Measurements from ENCODE around the gene LACTBL1.

DNA sequence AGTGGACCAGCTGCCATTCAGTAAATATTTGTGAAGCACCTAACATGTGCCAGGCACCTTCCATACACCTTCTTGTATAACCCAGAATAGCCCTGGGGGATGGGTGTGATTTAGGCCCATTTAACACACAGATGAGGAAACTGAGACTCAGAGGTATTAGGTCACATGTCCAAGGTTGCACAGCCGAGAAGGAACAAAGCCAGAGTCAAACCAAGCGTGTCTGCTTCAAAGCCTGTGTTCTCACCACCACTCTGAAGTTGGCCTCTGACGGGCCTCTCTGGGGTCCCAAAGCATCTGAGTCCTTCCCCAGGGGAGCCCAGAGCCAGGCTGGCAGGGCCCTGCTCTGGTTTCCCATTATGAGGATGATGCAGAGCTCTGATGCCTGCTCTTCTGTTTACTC lies 65.1 kb downstream of the LACTBL1 start:
- TF ChIP-seq, protein P1, sequence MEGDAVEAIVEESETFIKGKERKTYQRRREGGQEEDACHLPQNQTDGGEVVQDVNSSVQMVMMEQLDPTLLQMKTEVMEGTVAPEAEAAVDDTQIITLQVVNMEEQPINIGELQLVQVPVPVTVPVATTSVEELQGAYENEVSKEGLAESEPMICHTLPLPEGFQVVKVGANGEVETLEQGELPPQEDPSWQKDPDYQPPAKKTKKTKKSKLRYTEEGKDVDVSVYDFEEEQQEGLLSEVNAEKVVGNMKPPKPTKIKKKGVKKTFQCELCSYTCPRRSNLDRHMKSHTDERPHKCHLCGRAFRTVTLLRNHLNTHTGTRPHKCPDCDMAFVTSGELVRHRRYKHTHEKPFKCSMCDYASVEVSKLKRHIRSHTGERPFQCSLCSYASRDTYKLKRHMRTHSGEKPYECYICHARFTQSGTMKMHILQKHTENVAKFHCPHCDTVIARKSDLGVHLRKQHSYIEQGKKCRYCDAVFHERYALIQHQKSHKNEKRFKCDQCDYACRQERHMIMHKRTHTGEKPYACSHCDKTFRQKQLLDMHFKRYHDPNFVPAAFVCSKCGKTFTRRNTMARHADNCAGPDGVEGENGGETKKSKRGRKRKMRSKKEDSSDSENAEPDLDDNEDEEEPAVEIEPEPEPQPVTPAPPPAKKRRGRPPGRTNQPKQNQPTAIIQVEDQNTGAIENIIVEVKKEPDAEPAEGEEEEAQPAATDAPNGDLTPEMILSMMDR (IDR thresholded peaks at IDR 0.05; ENCODE audit: low read depth, low read length): no peak
- TF ChIP-seq, protein P2, sequence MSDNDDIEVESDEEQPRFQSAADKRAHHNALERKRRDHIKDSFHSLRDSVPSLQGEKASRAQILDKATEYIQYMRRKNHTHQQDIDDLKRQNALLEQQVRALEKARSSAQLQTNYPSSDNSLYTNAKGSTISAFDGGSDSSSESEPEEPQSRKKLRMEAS (IDR thresholded peaks at IDR 0.05; ENCODE audit: low read depth, low read length): no peak
- TF ChIP-seq POLR2A (IDR thresholded peaks at IDR 0.05; ENCODE audit: extremely low read depth, insufficient read length): no peak
- TF ChIP-seq MYC (IDR thresholded peaks at IDR 0.05; ENCODE audit: low read depth, low read length): no peak
